HL-60/S4 treated with phorbol 12-myristate 13-acetate at 8.2 ng/mL for 4 days and 3 days (cell line): Measurements from ENCODE around the gene TCEANC.
"Not testable (repeated sequence)": the region's sequence is repeated elsewhere in the genome, so short reads cannot be mapped to it uniquely, and the experiment has no call there.

Experiments used
- in situ Hi-C: fragments of 300-500 bp; cut with MboI; formaldehyde crosslinking; loops from 2 replicates; pipeline ENCODE4 v1.15.0; 2022; ENCODE audit warnings: low sequenced_read_pairs

Gene TCEANC

GRCh38 chrX:13652850-13653693 is at the start of gene TCEANC:
Gene TCEANC (plus strand): TSS chrX:13653141. CDS start chrX:13662509, 9,368 bp downstream.
- in situ Hi-C loops, result loop anchor here (25.0 kb wide), 1 partner anchor 384 kb away; the partner anchor contains the start of gene GEMIN8

GRCh38 chrX:13605611-13606010 is 47.3 kb upstream of the TCEANC start:
- in situ Hi-C loops, result no loop called here

DNA sequence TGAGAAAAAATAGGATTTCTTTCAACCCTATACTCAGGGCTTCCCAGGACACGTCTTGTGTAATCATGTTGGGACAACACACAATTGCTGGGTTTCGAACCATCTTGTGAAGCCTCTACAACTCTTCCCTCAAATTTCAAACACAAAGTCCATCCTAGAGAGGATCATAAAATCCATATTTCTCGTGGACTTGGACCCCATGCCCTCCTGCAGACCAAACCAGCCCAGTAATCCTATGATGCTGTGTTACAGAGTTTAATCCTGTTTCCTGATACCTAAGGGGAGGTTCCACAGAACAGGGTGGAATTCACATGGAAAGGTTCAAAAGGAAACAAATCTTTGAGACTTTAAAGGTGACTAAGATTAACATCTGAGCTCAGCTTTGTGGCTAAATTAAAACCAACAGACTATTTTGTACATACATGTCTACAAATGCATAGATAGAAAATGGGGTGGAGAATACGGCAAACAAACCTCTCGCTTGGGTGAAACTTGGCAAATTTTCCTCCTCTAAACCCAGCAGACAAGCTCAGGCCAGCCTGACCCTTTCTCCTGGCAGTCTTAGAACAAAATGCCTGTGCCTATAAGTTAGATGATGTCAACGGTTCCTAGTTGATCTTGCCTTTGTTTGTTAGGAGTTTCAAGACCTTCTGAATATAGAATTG is 45.5 kb upstream of the TCEANC start:
- in situ Hi-C loops, result no loop called here

GRCh38 chrX:13607996-13608365 is 45.0 kb upstream of the TCEANC start:
- in situ Hi-C loops, result no loop called here

DNA sequence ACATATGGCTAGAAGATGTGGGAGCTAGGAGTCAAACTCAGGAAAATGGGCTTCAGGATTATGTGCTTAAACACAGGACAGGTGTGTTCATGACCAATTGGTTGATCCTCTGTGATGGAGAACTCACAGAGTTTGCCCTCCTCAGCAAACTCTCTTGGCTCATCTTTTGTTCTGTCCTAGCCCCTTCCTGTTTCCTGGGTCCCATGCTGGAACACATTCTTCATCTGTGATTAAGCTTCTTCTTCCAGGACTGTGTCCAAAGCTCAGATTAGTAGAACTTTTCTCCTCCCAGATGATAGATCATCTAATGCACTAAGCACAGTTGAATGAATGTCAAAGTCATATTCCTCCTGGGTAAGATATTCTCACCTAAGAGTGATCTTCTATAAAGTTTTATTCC is 38.8 kb upstream of the TCEANC start:
- in situ Hi-C loops, result no loop called here

DNA sequence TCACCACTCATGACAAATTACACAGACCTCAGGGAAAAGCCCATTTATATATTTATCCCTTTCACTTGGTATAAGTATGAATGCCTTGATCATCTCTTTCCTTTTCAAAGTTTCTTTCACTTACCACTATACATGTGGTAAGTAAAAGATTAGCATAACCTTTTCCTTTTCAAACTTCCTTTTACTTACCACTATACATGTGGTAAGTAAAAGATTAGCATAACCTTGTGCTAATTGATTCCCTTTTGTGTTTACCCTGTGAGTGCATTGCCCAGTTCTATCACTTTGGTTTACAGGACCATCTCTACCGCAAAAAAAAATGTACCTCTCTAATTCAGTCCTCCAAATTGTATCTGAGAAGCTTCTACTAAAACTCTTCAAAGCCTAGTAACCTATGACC is 32.7 kb upstream of the TCEANC start:
- in situ Hi-C loops, result no loop called here

- in situ Hi-C loops, result no loop called here
Measured at GRCh38 chrX:13622401-13622964, 30.5 kb upstream of the TCEANC start.

DNA sequence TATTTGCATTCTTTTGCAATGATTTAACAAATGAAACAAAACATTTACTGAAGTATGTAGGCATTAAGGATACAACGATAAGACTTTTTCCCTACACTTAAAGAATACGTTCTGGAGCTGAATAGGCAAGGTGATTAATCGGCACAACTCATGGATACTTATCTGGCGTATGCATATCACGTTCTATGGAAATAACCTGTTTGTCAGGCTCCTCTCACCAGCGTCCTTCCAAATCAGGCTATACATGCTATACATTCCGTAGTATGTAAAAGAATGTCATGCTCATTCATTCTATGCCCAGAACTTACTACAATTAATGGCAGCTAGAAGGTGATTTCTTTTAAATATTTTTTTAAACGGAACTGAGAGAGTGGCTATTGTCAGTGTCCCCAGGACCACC is 25.6 kb upstream of the TCEANC start:
- in situ Hi-C loops, result no loop called here

GRCh38 chrX:13637224-13637623 is 15.7 kb upstream of the TCEANC start:
- in situ Hi-C loops, result not testable (repeated sequence)

- in situ Hi-C loops, result no loop called here
Measured at GRCh38 chrX:13638021-13638420, 14.9 kb upstream of the TCEANC start.

DNA sequence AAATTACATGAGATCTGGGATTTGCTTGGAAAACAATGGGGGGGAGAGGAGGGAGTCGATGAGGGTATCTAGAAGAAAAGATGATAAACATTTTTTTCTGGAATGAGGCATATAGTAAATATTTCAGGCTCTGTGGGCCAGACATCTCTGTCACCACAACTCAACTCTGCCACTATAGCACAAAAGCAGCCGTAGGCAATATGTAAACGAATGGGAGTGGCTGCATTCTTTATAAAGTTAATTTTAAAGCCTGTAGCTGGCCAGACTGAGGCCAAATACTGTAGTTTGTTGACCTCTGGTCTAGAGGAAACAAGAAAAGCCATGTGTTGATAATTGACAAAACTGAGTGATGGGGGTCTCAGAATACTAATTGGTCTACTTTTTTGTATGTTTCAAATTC is 14.1 kb upstream of the TCEANC start:
- in situ Hi-C loops, result no loop called here

- in situ Hi-C loops, result not testable (repeated sequence)
Measured at GRCh38 chrX:13641684-13642083, 11.3 kb upstream of the TCEANC start.

- in situ Hi-C loops, result no loop called here
Measured at GRCh38 chrX:13645464-13646153, 7.3 kb upstream of the TCEANC start.

GRCh38 chrX:13646154-13646549 is 6.8 kb upstream of the TCEANC start:
- in situ Hi-C loops, result no loop called here

GRCh38 chrX:13647709-13648212 is 5.2 kb upstream of the TCEANC start:
- in situ Hi-C loops, result no loop called here

DNA sequence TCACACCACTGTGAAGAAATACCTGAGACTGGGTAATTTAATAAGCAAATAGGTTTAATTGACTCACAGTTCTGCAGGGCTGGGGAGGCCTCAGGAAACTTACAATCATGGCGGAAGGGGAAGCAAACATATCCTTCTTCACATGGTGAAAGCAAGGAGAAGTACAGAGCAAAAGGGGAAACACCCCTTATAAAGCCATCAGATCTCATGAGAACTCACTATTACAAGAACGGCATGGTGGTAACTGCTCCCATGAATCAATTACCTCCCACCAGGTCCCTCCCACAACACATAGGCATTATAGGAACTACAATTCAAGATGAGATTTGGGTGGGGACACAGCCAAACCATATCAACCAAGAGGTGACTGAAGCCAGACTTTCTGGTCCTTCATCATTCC is 4.6 kb upstream of the TCEANC start:
- in situ Hi-C loops, result not testable (repeated sequence)

GRCh38 chrX:13649838-13650237 is 3.1 kb upstream of the TCEANC start:
- in situ Hi-C loops, result loop anchor here (25.0 kb wide), 1 partner anchor 387 kb away; the partner anchor contains the start of gene GEMIN8

- in situ Hi-C loops, result loop anchor here (25.0 kb wide), 1 partner anchor 387 kb away; the partner anchor contains the start of gene GEMIN8
Measured at GRCh38 chrX:13650318-13650717, 2.6 kb upstream of the TCEANC start.

DNA sequence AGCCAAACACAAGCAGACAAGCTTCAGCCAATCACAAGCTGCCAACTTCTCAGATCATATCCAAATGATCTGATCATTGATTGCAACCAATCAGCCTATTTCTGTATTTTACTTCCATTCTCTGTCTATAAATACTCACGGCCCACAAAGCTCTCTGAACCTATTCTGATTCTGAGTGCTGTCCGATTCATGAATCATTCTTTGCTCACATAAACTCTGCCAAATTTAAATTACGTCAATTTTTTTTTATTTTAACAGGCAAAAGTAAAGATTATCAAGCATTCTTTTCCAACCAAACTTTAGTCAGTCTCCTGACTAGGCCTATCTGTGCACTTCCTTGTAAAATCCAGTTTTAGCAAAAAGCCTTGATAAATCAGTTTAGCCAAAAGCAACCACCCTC is 1.8 kb upstream of the TCEANC start:
- in situ Hi-C loops, result loop anchor here (25.0 kb wide), 1 partner anchor 386 kb away; the partner anchor contains the start of gene GEMIN8

- in situ Hi-C loops, result loop anchor here (25.0 kb wide), 1 partner anchor 385 kb away; the partner anchor contains the start of gene GEMIN8
Measured at GRCh38 chrX:13652287-13652793, 601 bp upstream of the TCEANC start.
